ENCODE measurements around the gene FEM1B.

FEM1B gene

DNA sequence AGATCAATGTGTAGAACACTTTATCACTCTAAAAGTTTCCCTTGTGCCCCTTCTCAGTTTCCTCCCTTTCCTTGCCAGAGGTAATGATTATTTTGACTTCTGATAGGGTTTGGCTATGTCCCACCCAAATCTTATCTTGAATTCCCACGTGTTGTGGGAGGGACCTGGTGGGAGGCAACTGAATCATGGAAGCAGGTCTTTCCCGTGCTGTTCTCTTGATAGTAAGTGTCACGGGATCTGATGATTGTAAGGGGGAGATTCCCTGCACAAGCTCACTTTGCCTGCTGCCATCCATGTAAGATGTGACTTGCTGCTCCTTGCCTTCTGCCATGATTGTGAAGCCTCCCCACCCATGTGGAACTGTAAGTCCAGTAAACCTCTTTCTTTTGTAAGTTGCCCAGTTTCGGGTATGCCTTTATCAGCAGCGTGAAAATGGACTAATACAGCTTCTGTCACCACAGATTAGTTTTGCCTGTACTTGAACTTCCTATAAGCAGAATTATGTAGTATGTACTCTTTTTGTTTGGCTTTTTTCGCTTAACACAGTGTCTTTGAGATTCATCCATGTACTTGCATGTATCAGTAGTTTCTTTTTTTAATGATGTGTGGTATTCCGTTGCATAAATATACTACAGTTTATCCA, 7.2 kb downstream of the FEM1B start:
- H3F3A ChIP-seq (ENCODE audit: insufficient read depth, low read length), result peaks cover 65% of the 10 kb centered on the region
- no peaks in the 10 kb centered on the region for H3K27me3 ChIP-seq (replicated peaks; ENCODE audit: insufficient read depth, low read length)
- peak overlapping the region; percentile 51 for H3K9ac ChIP-seq (ENCODE audit: low read length)
- no peak for DNase-seq
- 0 out of 2 replicates have a peak, but pooled peaks cover 4% of the 10 kb centered on the region for H4K20me1 ChIP-seq (ENCODE audit: insufficient read depth, low read length)
- H3K27ac ChIP-seq (ENCODE audit: low read length), result peak overlapping the region; percentile 93
- peak overlapping the region; percentile 41 for H3K4me3 ChIP-seq (ENCODE audit: low read length)
- peaks cover 35% of the 10 kb centered on the region for H3K4me1 ChIP-seq (ENCODE audit: low read length)
- peaks cover 22% of the 10 kb centered on the region for H3K36me3 ChIP-seq (replicated peaks; ENCODE audit: insufficient read depth, low read length)
- H3K9me2 ChIP-seq (replicated peaks; ENCODE audit: insufficient read depth, low read length), result no peaks in the 10 kb centered on the region
- peak overlapping the region; percentile 40 for H3K4me2 ChIP-seq (ENCODE audit: low read depth, low read length)
- H3K79me2 ChIP-seq (ENCODE audit: low read length), result peaks cover 100% of the 10 kb centered on the region
- no peaks in the 10 kb centered on the region for H3K9me3 ChIP-seq (replicated peaks; ENCODE audit: insufficient read depth, low read length)
- TF ChIP-seq EZH2 (optimal IDR thresholded peaks at IDR 0.05; ENCODE audit: low read depth, low read length) (no peak), EZH2phosphoT487 (IDR thresholded peaks at IDR 0.05; ENCODE audit: low read length) (no peak)
- TF ChIP-seq, protein P1, sequence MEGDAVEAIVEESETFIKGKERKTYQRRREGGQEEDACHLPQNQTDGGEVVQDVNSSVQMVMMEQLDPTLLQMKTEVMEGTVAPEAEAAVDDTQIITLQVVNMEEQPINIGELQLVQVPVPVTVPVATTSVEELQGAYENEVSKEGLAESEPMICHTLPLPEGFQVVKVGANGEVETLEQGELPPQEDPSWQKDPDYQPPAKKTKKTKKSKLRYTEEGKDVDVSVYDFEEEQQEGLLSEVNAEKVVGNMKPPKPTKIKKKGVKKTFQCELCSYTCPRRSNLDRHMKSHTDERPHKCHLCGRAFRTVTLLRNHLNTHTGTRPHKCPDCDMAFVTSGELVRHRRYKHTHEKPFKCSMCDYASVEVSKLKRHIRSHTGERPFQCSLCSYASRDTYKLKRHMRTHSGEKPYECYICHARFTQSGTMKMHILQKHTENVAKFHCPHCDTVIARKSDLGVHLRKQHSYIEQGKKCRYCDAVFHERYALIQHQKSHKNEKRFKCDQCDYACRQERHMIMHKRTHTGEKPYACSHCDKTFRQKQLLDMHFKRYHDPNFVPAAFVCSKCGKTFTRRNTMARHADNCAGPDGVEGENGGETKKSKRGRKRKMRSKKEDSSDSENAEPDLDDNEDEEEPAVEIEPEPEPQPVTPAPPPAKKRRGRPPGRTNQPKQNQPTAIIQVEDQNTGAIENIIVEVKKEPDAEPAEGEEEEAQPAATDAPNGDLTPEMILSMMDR (IDR thresholded peaks at IDR 0.05; ENCODE audit: low read length), result no peak
- no peak overlapping the region for H2AFZ ChIP-seq (ENCODE audit: low read length)

DNA sequence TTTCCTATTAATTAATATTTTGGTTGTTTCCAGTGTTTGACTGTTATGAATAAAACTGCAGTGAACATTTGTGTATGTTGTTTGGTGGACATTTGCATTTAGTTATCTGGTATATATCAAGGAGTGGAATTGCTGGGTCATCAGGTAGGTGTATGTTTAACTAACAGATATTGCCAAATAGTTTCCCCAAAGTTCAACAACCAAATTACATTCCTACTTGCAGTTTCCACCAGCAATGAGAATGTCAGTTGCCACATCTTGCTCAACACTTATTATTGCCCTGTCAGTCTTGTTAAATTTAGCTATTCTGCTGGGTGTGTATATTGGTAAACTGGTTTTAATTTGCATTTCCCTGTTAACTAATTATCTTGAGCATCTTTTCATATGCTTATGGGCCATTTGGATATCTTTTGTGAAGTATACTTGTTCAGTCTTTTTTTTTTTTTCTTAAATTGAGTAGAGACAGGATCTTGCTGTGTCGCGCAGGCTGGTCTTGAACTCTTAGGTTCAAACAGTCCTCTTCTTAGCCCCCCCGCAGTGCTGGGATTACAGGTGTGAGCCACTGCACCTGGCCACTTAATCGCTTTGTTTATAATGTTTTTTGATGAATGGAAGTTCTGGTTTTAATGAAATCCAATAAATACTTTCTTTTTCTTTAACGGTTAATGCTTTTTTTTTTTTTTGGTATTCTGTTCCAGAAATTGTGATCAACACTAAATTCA, 7.9 kb downstream of the FEM1B start:
- Histone ChIP-seq H3K9me2 (replicated peaks; ENCODE audit: insufficient read depth, low read length) (no peaks in the 10 kb centered on the region), H3K36me3 (replicated peaks; ENCODE audit: insufficient read depth, low read length) (peaks cover 28% of the 10 kb centered on the region), H3F3A (ENCODE audit: insufficient read depth, low read length) (peaks cover 64% of the 10 kb centered on the region), H3K9me3 (replicated peaks; ENCODE audit: insufficient read depth, low read length) (no peaks in the 10 kb centered on the region), H4K20me1 (ENCODE audit: insufficient read depth, low read length) (0 out of 2 replicates have a peak, but pooled peaks cover 4% of the 10 kb centered on the region), H3K27me3 (replicated peaks; ENCODE audit: insufficient read depth, low read length) (no peaks in the 10 kb centered on the region), H3K4me1 (ENCODE audit: low read length) (peaks cover 42% of the 10 kb centered on the region), H2AFZ (ENCODE audit: low read length) (no peak overlapping the region), H3K4me2 (ENCODE audit: low read depth, low read length) (peak overlapping the region; percentile 40), H3K27ac (ENCODE audit: low read length) (peak overlapping the region; percentile 93; the same call in 1 of the 2 replicates), H3K79me2 (ENCODE audit: low read length) (peaks cover 100% of the 10 kb centered on the region), H3K9ac (ENCODE audit: low read length) (peak overlapping the region; percentile 51), H3K4me3 (ENCODE audit: low read length) (peak overlapping the region; percentile 41)
- TF ChIP-seq EZH2 (optimal IDR thresholded peaks at IDR 0.05; ENCODE audit: low read depth, low read length), result no peak
- TF ChIP-seq EZH2phosphoT487 (IDR thresholded peaks at IDR 0.05; ENCODE audit: low read length), result no peak
- TF ChIP-seq, protein P1 (IDR thresholded peaks at IDR 0.05; ENCODE audit: low read length), result no peak
- DNase-seq, result peak; percentile 63

DNA sequence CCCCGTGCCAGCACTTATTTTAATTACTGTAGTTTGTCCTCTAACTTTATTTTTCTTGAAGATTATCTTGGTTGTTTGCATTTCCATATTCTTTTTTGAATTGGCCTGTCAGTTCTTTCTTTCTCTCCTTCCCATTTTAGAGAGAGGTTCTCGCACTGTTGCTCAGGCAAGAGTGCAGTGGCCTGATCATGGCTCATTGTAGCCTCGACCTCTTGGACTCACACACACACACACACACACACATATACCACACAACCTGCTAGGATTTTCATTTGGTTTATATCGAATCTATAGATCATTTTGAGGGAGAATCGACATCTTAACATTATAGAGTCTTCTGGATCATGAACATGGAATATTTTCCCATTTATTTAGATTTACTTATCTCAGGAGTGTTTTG, 8.7 kb downstream of the FEM1B start:
- H3K4me1 ChIP-seq (ENCODE audit: low read length), result peaks cover 50% of the 10 kb centered on the region
- H3K36me3 ChIP-seq (replicated peaks; ENCODE audit: insufficient read depth, low read length), result peaks cover 32% of the 10 kb centered on the region
- no peak for TF ChIP-seq EZH2phosphoT487 (IDR thresholded peaks at IDR 0.05; ENCODE audit: low read length)
- TF ChIP-seq, protein P1 (IDR thresholded peaks at IDR 0.05; ENCODE audit: low read length), result no peak
- no peak for TF ChIP-seq EZH2 (optimal IDR thresholded peaks at IDR 0.05; ENCODE audit: low read depth, low read length)
- H3K27me3 ChIP-seq (replicated peaks; ENCODE audit: insufficient read depth, low read length), result no peaks in the 10 kb centered on the region
- H3K4me3 ChIP-seq (ENCODE audit: low read length), result peak overlapping the region; percentile 35
- no peaks in the 10 kb centered on the region for H3K9me2 ChIP-seq (replicated peaks; ENCODE audit: insufficient read depth, low read length)
- 0 out of 2 replicates have a peak, but pooled peaks cover 4% of the 10 kb centered on the region for H4K20me1 ChIP-seq (ENCODE audit: insufficient read depth, low read length)
- no peak for DNase-seq
- H3K27ac ChIP-seq (ENCODE audit: low read length), result peak overlapping the region; percentile 93; the same call in 1 of the 2 replicates
- H3K79me2 ChIP-seq (ENCODE audit: low read length), result peaks cover 100% of the 10 kb centered on the region
- peak overlapping the region; percentile 40; the same call in 1 of the 2 replicates for H3K4me2 ChIP-seq (ENCODE audit: low read depth, low read length)
- H3K9ac ChIP-seq (ENCODE audit: low read length), result peak overlapping the region; percentile 51; the same call in 1 of the 2 replicates
- no peak overlapping the region for H2AFZ ChIP-seq (ENCODE audit: low read length)
- H3F3A ChIP-seq (ENCODE audit: insufficient read depth, low read length), result peaks cover 63% of the 10 kb centered on the region
- H3K9me3 ChIP-seq (replicated peaks; ENCODE audit: insufficient read depth, low read length), result no peaks in the 10 kb centered on the region

Measured in MM.1S (cell line).